Sciatic nerve (tissue), 2 donors: ENCODE data around the gene HEPHL1. TPM values are rescaled to one million over a fixed set of nuclear protein-coding genes. Genes with fewer than 3 reads are reported as not detected.
"Not testable (repeated sequence)": the region's sequence is repeated elsewhere in the genome, so short reads cannot be mapped to it uniquely, and the experiment has no call there.

ENCODE experiments used
- ATAC-seq: fragments of 200-7000 bp; cut with Tn5 transposase; one replicate; pipeline ENCODE4 v1.9.1; 2020; ENCODE audit warnings: mild to moderate bottlenecking, moderate library complexity
- DNase-seq: peaks from one replicate; pipeline ENCODE4 v3.0.0-alpha.2; 2020; ENCODE audit warnings: low spot score
- intact Hi-C: fragments of 100-400 bp; cut with DNase I; formaldehyde crosslinking; loops from one replicate; pipeline ENCODE4 v1.14.2; 2022
- total RNA-seq: library from RNA; stranded (reverse); fragmentation: NEBNext Ultra II Directional; extraction: Animal tissue kit (Norgen Biotek cat#: 25700); gene quantifications from one replicate; pipeline ENCODE4 v1.2.1, GENCODE V29; 2021
- donor health status: DM: no; HTN: no; CAD: no.
- donor health status: DM: no; HTN: no; CAD: no.

The HEPHL1 gene
- total RNA-seq, 1 donor from 2014 or later: not detected

GRCh38 chr11:94120516-94120915, 99.4 kb downstream of the HEPHL1 start:
- intact Hi-C loops, ATAC-seq, DNase-seq: not testable (repeated sequence)

DNA sequence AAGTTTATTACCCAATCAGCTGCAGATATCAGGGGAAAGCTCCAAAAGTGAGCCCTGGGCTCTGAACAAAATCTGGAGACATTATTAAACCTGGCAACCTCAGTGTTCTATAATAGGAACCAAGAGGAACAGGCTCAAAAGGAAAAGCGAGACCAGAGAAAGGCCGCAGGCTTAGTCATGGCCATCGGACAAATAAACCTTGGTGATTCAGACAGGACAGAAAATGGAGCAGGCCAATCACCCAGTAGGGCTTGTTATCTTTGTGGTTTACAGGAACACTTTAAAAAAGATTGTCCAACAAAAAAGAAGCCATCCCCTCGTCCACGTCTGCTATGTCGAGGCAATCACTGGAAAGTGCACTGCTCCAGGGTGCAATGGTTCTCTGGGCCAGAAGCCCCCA, 99.8 kb downstream of the HEPHL1 start:
- DNase-seq: no peak
- intact Hi-C loops: no loop called here
- ATAC-seq: no peak

DNA sequence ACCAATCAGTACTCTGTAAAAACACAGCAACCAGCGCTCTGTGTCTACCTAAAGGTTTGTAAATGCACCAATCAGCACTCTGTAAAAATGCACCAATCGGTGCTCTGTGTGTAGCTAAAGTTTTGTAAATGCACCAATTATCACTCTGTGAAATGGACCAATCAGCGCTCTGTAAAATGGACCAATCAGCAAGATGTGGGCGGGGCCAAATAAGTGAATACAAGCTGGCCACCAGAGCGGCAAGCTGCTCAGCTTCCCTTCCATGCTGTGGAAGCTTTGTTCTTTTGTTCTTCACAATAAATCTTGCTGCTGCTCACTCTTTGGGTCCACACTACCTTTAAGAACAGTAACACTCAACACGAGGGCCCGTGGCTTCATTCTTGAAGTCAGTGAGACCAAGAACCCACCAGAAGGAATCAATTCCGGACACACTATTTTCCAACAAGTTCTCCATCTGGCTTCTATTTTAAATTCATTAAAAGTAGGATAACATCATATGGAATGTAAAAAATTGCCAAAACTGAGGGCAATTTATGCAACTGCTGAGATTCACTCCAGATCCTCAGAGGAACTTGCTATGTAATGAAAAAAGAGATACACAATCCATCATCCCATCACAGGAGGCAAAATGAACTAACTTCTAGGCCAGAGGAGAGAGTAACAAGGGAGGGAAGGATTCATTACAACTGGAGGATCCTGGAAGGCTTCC, 104.4 kb downstream of the HEPHL1 start:
- ATAC-seq: no peak
- intact Hi-C loops: no loop called here
- no peak for DNase-seq

- DNase-seq (no peak), ATAC-seq (no peak)
- intact Hi-C loops: no loop called here
Measured at GRCh38 chr11:94127638-94128037, 106.5 kb downstream of the HEPHL1 start.

DNA sequence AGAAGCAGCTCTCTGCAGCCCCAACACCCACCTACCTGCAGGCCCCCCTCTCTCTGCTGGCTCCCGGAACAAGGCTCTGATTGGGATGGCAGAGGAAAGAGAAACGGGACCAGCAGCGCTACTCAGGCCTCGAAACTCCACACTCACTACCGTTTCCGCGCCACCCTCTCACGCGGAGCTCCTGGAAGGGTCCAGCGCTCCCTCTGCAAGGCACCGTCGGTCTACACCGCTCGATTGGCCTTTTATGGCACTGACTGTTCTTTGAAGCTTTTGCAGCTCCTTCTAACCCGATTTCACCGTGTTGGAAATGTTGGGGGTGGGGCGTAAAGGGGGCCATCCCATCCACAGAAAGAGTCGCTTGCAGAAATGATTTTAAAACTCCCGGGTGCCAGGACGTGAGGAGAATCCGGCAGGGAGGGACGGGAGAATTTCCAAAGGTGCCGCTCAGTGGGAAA, 107.2 kb downstream of the HEPHL1 start:
- intact Hi-C loops: no loop called here
- ATAC-seq (peak; percentile 51), DNase-seq (peak; percentile 67)

GRCh38 chr11:94128746-94129511, 107.8 kb downstream of the HEPHL1 start, which contains the start of gene PANX1:
PANX1 (plus strand) TSS chr11:94128841; CDS start chr11:94129313, 472 bp downstream.
- DNase-seq (peak; percentile 81), ATAC-seq (peak; percentile 91)
- intact Hi-C loops: no loop called here

DNA sequence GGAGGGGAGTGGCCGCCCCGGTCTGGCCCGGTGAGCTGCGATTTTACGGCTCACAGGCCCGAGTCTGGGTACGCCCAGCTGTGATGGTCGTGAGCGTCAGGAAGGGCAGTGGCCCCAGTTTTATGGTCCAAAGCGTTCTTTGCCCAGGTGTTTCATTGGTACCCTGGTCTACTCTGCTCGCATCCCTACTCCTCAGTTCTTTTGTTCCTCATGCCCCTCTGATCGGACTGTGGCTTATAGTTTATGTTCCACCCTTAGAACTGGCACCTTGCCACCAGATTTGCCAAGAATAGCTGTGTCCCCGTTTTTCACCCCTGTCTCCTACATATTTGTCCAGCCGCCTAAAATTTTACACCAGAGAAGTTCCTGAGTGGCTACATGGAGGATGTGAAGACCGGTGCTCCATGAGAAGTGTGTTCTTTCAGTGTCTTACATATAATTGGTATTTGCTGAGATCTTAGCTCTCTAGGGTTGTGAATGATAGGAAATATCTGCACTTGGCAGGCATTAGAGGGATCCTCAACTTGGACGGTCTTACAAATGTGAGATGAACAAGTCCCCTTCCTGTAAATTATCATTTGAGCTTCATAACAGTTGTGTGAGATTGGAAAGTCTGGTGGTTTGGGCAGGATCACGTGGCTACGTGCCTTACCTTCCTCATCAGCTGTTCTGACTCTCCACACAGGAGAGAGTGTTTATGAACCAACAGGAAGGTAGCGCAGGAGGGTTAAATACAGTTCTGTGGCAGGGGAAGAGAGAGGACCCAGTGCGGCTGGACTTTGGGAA, 108.6 kb downstream of the HEPHL1 start:
- ATAC-seq (no peak), DNase-seq (no peak)

DNA sequence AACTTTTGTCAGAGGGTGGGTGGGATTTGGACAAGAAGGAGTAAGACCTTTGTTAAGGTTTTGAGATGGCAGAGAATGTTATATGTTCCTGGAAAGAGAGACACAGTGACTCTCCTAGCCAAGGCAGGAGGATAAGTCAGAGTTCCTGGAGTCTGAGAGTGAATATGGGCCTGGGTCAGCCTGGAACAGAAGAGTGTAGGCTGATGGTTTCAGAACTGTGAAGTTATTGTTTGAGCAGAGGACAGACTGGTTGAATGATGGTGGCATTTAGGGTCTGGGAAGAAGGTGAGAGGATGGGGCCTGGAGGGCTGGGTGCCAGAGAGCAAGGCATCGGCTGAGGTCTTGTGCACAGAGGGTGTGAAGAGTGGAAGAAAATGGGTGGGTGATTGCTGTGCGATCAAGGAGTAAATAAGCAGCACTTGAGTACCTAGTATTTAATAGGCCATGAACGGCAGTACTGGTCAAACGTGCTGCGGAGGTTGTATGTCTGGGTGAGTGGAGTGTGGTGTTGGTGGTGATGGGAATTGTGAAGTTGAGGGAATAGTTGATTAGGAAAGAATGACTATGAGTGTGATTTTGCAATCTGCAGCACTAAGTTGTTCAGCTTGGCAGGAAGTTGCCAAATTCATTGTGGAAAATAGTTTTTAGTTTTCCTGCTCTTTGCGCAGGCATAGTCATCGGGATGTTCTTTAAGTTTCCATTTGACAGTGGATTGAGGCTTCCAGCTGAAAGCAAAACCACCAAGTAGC, 109.3 kb downstream of the HEPHL1 start:
- intact Hi-C loops: no loop called here
- peak; percentile 66 for ATAC-seq
- no peak for DNase-seq

More for the DNA sequence above, 108.6 kb downstream of the HEPHL1 start:
- intact Hi-C loops: no loop called here

- no peak for ATAC-seq
- intact Hi-C loops: no loop called here
- no peak for DNase-seq
Measured at GRCh38 chr11:94131047-94131717, 110.0 kb downstream of the HEPHL1 start.

- ATAC-seq (no peak), DNase-seq (no peak)
- intact Hi-C loops: no loop called here
Measured at GRCh38 chr11:94131718-94132115, 110.6 kb downstream of the HEPHL1 start.

- intact Hi-C loops: no loop called here
- no peak for DNase-seq
- ATAC-seq: no peak
Measured at GRCh38 chr11:94132152-94132558, 111.0 kb downstream of the HEPHL1 start.

- DNase-seq: no peak
- ATAC-seq: no peak
- intact Hi-C loops: no loop called here
Measured at GRCh38 chr11:94132823-94133408, 111.8 kb downstream of the HEPHL1 start.

- intact Hi-C loops: no loop called here
- ATAC-seq (no peak), DNase-seq (no peak)
Measured at GRCh38 chr11:94133752-94134151, 112.6 kb downstream of the HEPHL1 start.

DNA sequence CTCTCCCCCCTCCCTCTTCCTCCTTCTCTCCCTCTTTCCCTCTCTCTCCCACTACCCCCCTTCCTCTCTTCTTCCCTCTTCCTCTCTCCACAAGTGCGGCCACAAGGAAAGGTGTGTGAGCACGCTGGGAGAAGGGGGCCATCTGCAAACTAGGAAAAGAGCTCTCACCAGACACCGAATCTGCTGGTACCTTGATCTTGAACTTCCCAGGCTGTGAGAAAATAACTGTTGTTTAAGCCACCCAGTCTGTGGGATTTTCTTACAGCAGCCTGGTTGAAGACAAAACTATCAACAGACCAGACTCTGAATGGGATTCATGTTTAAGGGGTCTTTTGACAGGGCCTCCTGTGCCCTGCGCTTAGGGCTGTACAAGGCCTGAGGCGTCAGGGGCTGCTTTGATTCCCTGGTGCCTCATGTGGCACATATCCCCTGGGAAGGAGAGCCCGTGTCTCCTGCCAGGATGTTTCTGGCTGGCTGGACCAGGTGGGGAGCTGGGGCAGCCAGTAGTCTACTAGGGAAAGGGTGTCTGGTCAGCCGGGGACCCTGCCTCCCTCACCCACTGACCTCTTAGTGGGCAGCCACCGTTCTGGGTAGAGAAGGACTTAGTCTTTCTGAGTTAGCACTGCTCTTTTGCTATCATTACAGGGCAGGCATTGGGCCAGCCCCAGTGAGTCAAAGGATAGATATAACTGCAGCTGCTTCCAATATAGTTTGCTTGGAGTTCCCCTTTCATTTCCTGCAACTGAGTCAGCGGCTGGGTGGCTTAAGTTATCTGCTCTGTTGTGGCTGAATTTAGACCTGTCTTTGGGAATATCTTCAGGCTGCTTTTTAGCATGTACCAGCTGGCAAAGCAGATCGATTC, 113.7 kb downstream of the HEPHL1 start:
- intact Hi-C loops: no loop called here
- ATAC-seq (peak; percentile 70), DNase-seq (peak; percentile 73)

DNA sequence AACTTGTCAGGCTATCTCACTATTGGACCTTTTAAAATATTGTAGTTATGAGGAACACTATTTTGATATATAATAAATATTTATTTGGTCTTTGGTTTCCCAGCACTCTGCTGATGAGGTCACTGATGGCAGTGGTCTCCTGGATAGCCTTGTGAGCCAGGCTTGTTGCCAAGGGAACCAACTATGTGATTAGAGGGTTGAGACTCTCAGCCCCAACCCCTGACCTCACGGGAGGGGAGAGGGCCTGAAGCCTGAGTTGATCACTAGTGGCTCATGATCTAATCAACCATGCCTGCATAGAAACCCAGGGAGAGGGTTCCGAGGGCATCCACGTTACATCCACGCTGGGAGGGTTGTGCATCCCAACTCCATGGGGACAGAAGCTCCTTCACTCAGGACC, 118.3 kb downstream of the HEPHL1 start:
- intact Hi-C loops: no loop called here
- no peak for DNase-seq
- no peak for ATAC-seq

- intact Hi-C loops: no loop called here
- DNase-seq (no peak), ATAC-seq (no peak)
Measured at GRCh38 chr11:94140154-94140655, 119.1 kb downstream of the HEPHL1 start.
